H1 (cell line): ENCODE measurements around the gene ABCD4.

Source experiments
- EP300 ChIP-seq, 2 experiments: IDR thresholded peaks; 1 replicate in 1 of 2; 2 replicates in 1 of 2; pipeline ENCODE4 v1.6.1; 2011 to 2012; ENCODE audit warnings: low read depth in 2 of 2, low read length in 2 of 2, mild to moderate bottlenecking in 2 of 2, borderline replicate concordance in 1 of 2, inconsistent platforms in 1 of 2, moderate library complexity in 1 of 2
- NRF1 ChIP-seq: IDR thresholded peaks from 2 replicates; pipeline ENCODE4 v1.6.1; 2011; ENCODE audit warnings: mild to moderate bottlenecking, low read depth, low read length, improper control_type of control experiment
- POLR2A ChIP-seq, 2 experiments: IDR thresholded peaks; 1 replicate in 1 of 2; 2 replicates in 1 of 2; pipeline ENCODE4 v1.6.1; 2011; ENCODE audit warnings: low read depth in 2 of 2, low read length in 2 of 2, mild to moderate bottlenecking in 2 of 2; ENCODE audit errors: control extremely low read depth in 1 of 2
- POLR2AphosphoS5 ChIP-seq: IDR thresholded peaks from 2 replicates; pipeline ENCODE4 v1.6.1; 2011; ENCODE audit warnings: low read depth, low read length
- TAF1 ChIP-seq: IDR thresholded peaks from 2 replicates; pipeline ENCODE4 v1.6.1; 2011; ENCODE audit warnings: mild to moderate bottlenecking, low read depth, low read length
- TCF12 ChIP-seq: IDR thresholded peaks from 2 replicates; pipeline ENCODE4 v1.6.1; 2011; ENCODE audit warnings: low read depth, mild to moderate bottlenecking, low read length
- TF ChIP-seq, protein P1 (sequence below), 3 experiments: IDR thresholded peaks; 1 replicate in 2 of 3; 2 replicates in 1 of 3; pipeline versions ENCODE4 v1.5.1 to v1.6.1; 2011; ENCODE audit warnings: low read length in 3 of 3, mild to moderate bottlenecking in 3 of 3, inconsistent platforms in 2 of 3, low read depth in 1 of 3, moderate library complexity in 1 of 3; ENCODE audit not compliant: insufficient read depth in 1 of 3; ENCODE audit errors: control extremely low read depth in 1 of 3
- TF ChIP-seq, protein P2 (sequence below): IDR thresholded peaks from 2 replicates; pipeline ENCODE4 v1.6.1; 2012; ENCODE audit warnings: inconsistent platforms

DNA sequence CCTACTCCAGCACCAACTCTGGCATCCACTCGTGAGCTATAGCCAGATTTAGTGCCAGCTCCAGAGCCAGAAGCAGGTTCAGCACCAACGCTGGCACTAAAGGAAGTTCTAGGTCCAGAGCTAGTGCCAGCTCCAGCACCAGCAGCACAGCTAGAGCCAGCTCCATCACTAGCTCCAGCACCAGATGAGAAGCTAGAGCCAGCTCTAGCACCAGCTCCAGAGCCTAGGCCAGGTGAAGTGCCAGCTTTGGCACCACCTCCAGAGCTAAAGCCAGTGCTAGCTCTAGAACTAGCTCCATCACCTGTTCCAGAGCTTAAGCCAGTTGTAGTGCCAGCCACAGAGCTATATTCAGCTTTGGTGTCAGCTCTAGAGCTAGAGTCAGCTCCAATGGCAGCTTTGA, 24.7 kb downstream of the ABCD4 start:
- TF ChIP-seq, protein P1, sequence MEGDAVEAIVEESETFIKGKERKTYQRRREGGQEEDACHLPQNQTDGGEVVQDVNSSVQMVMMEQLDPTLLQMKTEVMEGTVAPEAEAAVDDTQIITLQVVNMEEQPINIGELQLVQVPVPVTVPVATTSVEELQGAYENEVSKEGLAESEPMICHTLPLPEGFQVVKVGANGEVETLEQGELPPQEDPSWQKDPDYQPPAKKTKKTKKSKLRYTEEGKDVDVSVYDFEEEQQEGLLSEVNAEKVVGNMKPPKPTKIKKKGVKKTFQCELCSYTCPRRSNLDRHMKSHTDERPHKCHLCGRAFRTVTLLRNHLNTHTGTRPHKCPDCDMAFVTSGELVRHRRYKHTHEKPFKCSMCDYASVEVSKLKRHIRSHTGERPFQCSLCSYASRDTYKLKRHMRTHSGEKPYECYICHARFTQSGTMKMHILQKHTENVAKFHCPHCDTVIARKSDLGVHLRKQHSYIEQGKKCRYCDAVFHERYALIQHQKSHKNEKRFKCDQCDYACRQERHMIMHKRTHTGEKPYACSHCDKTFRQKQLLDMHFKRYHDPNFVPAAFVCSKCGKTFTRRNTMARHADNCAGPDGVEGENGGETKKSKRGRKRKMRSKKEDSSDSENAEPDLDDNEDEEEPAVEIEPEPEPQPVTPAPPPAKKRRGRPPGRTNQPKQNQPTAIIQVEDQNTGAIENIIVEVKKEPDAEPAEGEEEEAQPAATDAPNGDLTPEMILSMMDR (IDR thresholded peaks at IDR 0.05; ENCODE audit: control extremely low read depth in 1 of 3, insufficient read depth in 1 of 3, low read depth in 1 of 3, low read length in 3 of 3), result no peak
- TF ChIP-seq POLR2AphosphoS5 (no peak), TCF12 (no peak), POLR2A (IDR thresholded peaks at IDR 0.05; ENCODE audit: control extremely low read depth in 1 of 2, low read depth in 2 of 2, low read length in 2 of 2) (no peak), NRF1 (no peak), TAF1 (no peak), EP300 (IDR thresholded peaks at IDR 0.05; ENCODE audit: borderline replicate concordance in 1 of 2, low read depth in 2 of 2, low read length in 2 of 2) (no peak)
- TF ChIP-seq, protein P2, sequence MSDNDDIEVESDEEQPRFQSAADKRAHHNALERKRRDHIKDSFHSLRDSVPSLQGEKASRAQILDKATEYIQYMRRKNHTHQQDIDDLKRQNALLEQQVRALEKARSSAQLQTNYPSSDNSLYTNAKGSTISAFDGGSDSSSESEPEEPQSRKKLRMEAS, result no peak
